ENCODE data around the gene MED12L.

Gene MED12L

DNA sequence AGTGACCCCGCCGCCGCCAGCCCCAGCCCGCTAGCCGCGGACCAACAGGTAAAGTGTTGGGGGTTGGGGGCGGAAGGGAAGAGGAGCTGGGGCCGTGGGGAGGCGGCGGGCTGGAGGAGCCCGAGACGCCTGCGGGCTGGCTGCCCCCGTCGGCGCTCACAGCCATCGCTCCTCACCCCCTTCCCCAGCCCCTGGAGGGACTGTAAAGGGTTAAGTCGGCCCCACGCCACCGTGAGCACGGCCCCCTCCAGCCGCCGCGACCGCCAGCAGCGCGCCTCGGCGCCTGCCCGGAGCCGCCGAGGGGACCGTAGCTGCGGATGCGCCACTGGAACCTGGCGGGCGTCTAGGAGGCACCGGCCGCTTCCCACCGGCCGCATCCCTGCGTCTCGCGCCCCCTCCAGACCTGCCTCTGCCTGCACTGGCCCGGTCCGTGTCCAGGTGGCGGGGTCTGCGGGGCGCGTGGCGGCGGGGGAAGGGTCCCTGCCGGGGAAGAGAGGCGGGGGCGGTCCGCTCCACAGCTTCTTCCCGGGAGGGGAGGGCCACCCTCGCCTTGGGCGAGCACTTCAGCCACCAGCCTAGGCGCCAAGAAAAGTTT lies 522 bp downstream of the MED12L start (continued):
- TF ChIP-seq BACH2 (CRISPR knock-in tag; IDR thresholded peaks at IDR 0.05; ENCODE audit: borderline replicate concordance) (no peak), OSR1 (CRISPR knock-in tag; IDR thresholded peaks at IDR 0.05) (no peak), ZNF565 (CRISPR knock-in tag; conservative IDR thresholded peaks at IDR 0.05; ENCODE audit: low read depth) (no peak)

- no peak for TF ChIP-seq ZNF8 (CRISPR knock-in tag; IDR thresholded peaks at IDR 0.05)
- TF ChIP-seq ZFP3 (CRISPR knock-in tag; IDR thresholded peaks at IDR 0.05): no peak
- TF ChIP-seq, protein P1, sequence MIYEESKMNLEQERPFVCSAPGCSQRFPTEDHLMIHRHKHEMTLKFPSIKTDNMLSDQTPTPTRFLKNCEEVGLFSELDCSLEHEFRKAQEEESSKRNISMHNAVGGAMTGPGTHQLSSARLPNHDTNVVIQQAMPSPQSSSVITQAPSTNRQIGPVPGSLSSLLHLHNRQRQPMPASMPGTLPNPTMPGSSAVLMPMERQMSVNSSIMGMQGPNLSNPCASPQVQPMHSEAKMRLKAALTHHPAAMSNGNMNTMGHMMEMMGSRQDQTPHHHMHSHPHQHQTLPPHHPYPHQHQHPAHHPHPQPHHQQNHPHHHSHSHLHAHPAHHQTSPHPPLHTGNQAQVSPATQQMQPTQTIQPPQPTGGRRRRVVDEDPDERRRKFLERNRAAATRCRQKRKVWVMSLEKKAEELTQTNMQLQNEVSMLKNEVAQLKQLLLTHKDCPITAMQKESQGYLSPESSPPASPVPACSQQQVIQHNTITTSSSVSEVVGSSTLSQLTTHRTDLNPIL (CRISPR knock-in tag; IDR thresholded peaks at IDR 0.05; ENCODE audit: low read depth): no peak
- no peak for TF ChIP-seq RARB (CRISPR knock-in tag; IDR thresholded peaks at IDR 0.05)
- TF ChIP-seq TOX (CRISPR knock-in tag; IDR thresholded peaks at IDR 0.05; ENCODE audit: borderline replicate concordance): no peak
- TF ChIP-seq BACH2 (CRISPR knock-in tag; IDR thresholded peaks at IDR 0.05; ENCODE audit: borderline replicate concordance): no peak
- no peak for TF ChIP-seq ARNTL (CRISPR knock-in tag; IDR thresholded peaks at IDR 0.05; ENCODE audit: borderline replicate concordance, low read depth)
- TF ChIP-seq CSRNP3 (CRISPR knock-in tag; IDR thresholded peaks at IDR 0.05): no peak
- no peak for TF ChIP-seq GLIS3 (CRISPR knock-in tag; IDR thresholded peaks at IDR 0.05)
- no peak for TF ChIP-seq ZNF565 (CRISPR knock-in tag; conservative IDR thresholded peaks at IDR 0.05; ENCODE audit: low read depth)
- no peak for TF ChIP-seq TCF4 (CRISPR knock-in tag; IDR thresholded peaks at IDR 0.05; ENCODE audit: borderline replicate concordance)
- no peak for TF ChIP-seq SNAI2 (CRISPR knock-in tag; IDR thresholded peaks at IDR 0.05)
- TF ChIP-seq PATZ1 (CRISPR knock-in tag; IDR thresholded peaks at IDR 0.05; ENCODE audit: borderline replicate concordance): no peak
- TF ChIP-seq ZC3H10 (CRISPR knock-in tag; IDR thresholded peaks at IDR 0.05): no peak
- TF ChIP-seq PPARA (CRISPR knock-in tag; IDR thresholded peaks at IDR 0.05; ENCODE audit: borderline replicate concordance): no peak
- no peak for TF ChIP-seq ESRRG (CRISPR knock-in tag; IDR thresholded peaks at IDR 0.05)
Observed at GRCh38 chr3:151086484-151087456, 1.3 kb downstream of the MED12L start.

DNA sequence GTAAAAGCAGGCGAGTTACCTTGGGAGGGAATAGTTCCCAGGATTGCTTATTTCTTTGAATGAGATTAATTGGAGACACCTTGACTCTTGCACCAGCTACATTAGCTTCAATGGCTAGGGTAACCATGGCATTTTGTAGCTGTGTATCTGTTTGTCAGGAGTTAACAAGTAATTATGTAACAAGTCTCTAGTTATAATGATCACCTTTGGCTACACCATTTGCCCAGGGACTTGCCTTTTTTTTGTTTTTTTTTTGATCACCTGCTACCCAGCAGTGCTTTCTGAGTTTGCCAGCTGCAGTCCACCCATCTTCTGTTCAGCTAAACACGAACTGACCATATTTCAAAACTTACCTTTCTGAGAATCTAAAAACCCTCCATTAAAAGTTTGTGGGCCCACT lies 2.2 kb downstream of the MED12L start:
- ATAC-seq: no peak
- TF ChIP-seq BACH2 (CRISPR knock-in tag; IDR thresholded peaks at IDR 0.05; ENCODE audit: borderline replicate concordance) (no peak), CSRNP3 (CRISPR knock-in tag; IDR thresholded peaks at IDR 0.05) (no peak), ZNF565 (CRISPR knock-in tag; conservative IDR thresholded peaks at IDR 0.05; ENCODE audit: low read depth) (no peak), SNAI2 (CRISPR knock-in tag; IDR thresholded peaks at IDR 0.05) (no peak), RARB (CRISPR knock-in tag; IDR thresholded peaks at IDR 0.05) (no peak), ZFP3 (CRISPR knock-in tag; IDR thresholded peaks at IDR 0.05) (no peak), TCF4 (CRISPR knock-in tag; IDR thresholded peaks at IDR 0.05; ENCODE audit: borderline replicate concordance) (no peak)
- TF ChIP-seq, protein P2, sequence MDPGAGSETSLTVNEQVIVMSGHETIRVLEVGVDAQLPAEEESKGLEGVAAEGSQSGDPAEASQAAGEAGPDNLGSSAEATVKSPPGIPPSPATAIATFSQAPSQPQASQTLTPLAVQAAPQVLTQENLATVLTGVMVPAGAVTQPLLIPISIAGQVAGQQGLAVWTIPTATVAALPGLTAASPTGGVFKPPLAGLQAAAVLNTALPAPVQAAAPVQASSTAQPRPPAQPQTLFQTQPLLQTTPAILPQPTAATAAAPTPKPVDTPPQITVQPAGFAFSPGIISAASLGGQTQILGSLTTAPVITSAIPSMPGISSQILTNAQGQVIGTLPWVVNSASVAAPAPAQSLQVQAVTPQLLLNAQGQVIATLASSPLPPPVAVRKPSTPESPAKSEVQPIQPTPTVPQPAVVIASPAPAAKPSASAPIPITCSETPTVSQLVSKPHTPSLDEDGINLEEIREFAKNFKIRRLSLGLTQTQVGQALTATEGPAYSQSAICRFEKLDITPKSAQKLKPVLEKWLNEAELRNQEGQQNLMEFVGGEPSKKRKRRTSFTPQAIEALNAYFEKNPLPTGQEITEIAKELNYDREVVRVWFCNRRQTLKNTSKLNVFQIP (CRISPR knock-in tag; IDR thresholded peaks at IDR 0.05; ENCODE audit: borderline replicate concordance, low read depth): no peak
- TF ChIP-seq, protein P1 (CRISPR knock-in tag; IDR thresholded peaks at IDR 0.05; ENCODE audit: low read depth): no peak

More at GRCh38 chr3:151086484-151087456, 1.3 kb downstream of the MED12L start:
- ATAC-seq: peak; percentile 95
